Esophagus squamous epithelium (tissue), 5 donors: Measurements from ENCODE around the gene CNTD1. TPM values are rescaled to one million over a fixed set of nuclear protein-coding genes. Genes with fewer than 3 reads are reported as not detected.

ENCODE experiments used
- DNase-seq: peaks from one replicate; lab custom pipeline; 2025; lab: John Stamatoyannopoulos, UW
- H3K27ac ChIP-seq, 4 donors: fragments of 200-600 bp; sonication (generic); one replicate each; pipeline ENCODE4 v1.5.1; 2016 to 2019; ENCODE audit warnings: mild to moderate bottlenecking in 1 of 4
- H3K27me3 ChIP-seq, 4 donors: fragments of 200-600 bp; sonication (generic); 1 replicate in 3 of 4; 2 replicates in 1 of 4; pipeline versions ENCODE4 v1.5.1 to v1.6.0; 2017 to 2021; ENCODE audit warnings: antibody characterized with exemption in 1 of 4
- H3K36me3 ChIP-seq, 3 donors: fragments of 200-600 bp; sonication (generic); one replicate each; pipeline ENCODE4 v1.5.1; 2016 to 2019
- H3K4me1 ChIP-seq, 3 donors: fragments of 200-600 bp; sonication (generic); one replicate each; pipeline ENCODE4 v1.5.1; 2017 to 2019
- H3K4me3 ChIP-seq, 4 donors: fragments of 200-600 bp; sonication (generic); 1 replicate in 3 of 4; 2 replicates in 1 of 4; pipeline ENCODE4 v1.5.1; 2016 to 2019; ENCODE audit warnings: mild to moderate bottlenecking in 2 of 4, moderate library complexity in 1 of 4
- H3K9me3 ChIP-seq, 3 donors: fragments of 200-600 bp; sonication (generic); one replicate each; pipeline ENCODE4 v1.5.1; 2016 to 2019
- POLR2A ChIP-seq, 4 donors: fragments of 450-650 bp; IDR thresholded peaks; one replicate each; pipeline ENCODE4 v1.6.1; 2017; ENCODE audit warnings: antibody characterized with exemption in 4 of 4, mild to moderate bottlenecking in 4 of 4, moderate library complexity in 3 of 4
- WGBS, 2 donors: methylation state at CpG; one replicate each; pipeline ENCODE4 v1.1.5; 2018; 5-methylcytosine and 5-hydroxymethylcytosine counted together
- intact Hi-C: fragments of 100-400 bp; cut with DNase I; formaldehyde crosslinking; loops from one replicate; pipeline ENCODE4 v1.15.0; 2022
- total RNA-seq, 4 donors: library from RNA; depleted of rRNA; stranded (reverse); fragments of >200 nt; gene quantifications; one replicate each; pipeline ENCODE4 v1.1.0, GENCODE V29; 2016
- TF ChIP-seq, protein P1 (sequence below), 6 experiments: fragments of 450-650 bp in 4 of 6; fragments of 200-600 bp in 2 of 6; sonication (generic) in 2 of 6; IDR thresholded peaks; one replicate each; pipeline ENCODE4 v1.5.1; 2016 to 2019; ENCODE audit warnings: antibody characterized with exemption in 6 of 6, mild to moderate bottlenecking in 4 of 6, moderate library complexity in 4 of 6
- donor health status: DM: yes; HTN: yes; CAD: no.

The CNTD1 gene
- total RNA-seq, 4 donors from 2014 or later, result not detected

DNA sequence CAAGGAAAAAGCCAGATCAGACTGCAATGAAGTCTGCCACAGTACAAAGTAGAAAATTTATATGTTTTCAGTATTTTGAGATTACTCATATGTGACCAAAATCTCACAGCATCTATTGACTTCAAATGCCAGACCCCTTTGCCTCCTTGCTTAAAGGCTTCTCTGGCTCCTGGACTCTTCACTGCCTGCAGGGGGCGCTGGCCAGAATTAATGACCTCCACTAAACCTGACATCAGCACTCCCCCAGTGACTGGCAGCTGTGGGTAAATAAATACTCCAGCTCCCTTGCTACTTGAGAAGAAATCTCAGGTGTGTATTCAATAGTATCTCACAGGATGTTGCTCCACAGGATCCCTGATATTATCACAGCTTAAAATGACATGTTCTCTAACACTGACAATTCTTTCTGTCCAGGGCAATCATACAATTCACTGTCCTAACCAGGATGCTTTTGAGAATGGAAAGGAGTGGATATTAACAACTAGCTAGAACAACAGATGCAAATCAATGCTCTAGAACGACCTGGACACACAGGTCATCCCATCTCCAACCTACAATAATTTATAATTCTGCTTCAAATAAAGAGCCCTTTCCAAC is 21.4 kb downstream of the CNTD1 start:
- TF ChIP-seq, protein P1, sequence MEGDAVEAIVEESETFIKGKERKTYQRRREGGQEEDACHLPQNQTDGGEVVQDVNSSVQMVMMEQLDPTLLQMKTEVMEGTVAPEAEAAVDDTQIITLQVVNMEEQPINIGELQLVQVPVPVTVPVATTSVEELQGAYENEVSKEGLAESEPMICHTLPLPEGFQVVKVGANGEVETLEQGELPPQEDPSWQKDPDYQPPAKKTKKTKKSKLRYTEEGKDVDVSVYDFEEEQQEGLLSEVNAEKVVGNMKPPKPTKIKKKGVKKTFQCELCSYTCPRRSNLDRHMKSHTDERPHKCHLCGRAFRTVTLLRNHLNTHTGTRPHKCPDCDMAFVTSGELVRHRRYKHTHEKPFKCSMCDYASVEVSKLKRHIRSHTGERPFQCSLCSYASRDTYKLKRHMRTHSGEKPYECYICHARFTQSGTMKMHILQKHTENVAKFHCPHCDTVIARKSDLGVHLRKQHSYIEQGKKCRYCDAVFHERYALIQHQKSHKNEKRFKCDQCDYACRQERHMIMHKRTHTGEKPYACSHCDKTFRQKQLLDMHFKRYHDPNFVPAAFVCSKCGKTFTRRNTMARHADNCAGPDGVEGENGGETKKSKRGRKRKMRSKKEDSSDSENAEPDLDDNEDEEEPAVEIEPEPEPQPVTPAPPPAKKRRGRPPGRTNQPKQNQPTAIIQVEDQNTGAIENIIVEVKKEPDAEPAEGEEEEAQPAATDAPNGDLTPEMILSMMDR (IDR thresholded peaks at IDR 0.05), result peak; percentile 32 to 59 (median 45)
- no peak for TF ChIP-seq POLR2A (IDR thresholded peaks at IDR 0.05)
- 23 to 33% methylated on average over 2 of the region's 2 CpGs for WGBS, 2 donors
- Histone ChIP-seq H3K36me3 (peaks cover 12 to 78% (median 35%) of the 10 kb centered on the region in 3 donors), H3K4me3 (no peak overlapping the region), H3K27ac (no peak overlapping the region), H3K27me3 (no peaks in the 10 kb centered on the region), H3K9me3 (no peaks in the 10 kb centered on the region), H3K4me1 (peaks cover 16 to 26% (median 19%) of the 10 kb centered on the region in 3 donors)
- intact Hi-C loops, result loop anchor here (10.0 kb wide), 1 partner anchor 105 kb away; no protein-coding TSS in a partner anchor
- no peak for DNase-seq

GRCh38 chr17:42821176-42821575 is 22.5 kb downstream of the CNTD1 start:
- no peak overlapping the region for H3K4me3 ChIP-seq
- DNase-seq, result no peak
- 83 to 84% methylated on average over 7 of the region's 7 CpGs for WGBS, 2 donors
- H3K4me1 ChIP-seq, result peaks cover 16 to 26% (median 19%) of the 10 kb centered on the region in 3 donors
- H3K9me3 ChIP-seq, result no peaks in the 10 kb centered on the region
- no peaks in the 10 kb centered on the region for H3K27me3 ChIP-seq
- H3K27ac ChIP-seq, result no peak overlapping the region
- peaks cover 10 to 66% (median 35%) of the 10 kb centered on the region in 3 donors for H3K36me3 ChIP-seq
- no peak for TF ChIP-seq POLR2A (IDR thresholded peaks at IDR 0.05)
- TF ChIP-seq, protein P1 (IDR thresholded peaks at IDR 0.05), result no peak
- intact Hi-C loops, result no loop called here

GRCh38 chr17:42827472-42827871 is 28.8 kb downstream of the CNTD1 start:
- intact Hi-C loops, result no loop called here
- WGBS, 2 donors, result 90% methylated on average over 1 of the region's 1 CpG
- TF ChIP-seq, protein P1 (IDR thresholded peaks at IDR 0.05), result no peak
- TF ChIP-seq POLR2A (IDR thresholded peaks at IDR 0.05), result no peak
- Histone ChIP-seq H3K4me1 (peaks cover 16 to 24% (median 20%) of the 10 kb centered on the region in 3 donors), H3K27me3 (no peaks in the 10 kb centered on the region), H3K27ac (no peak overlapping the region), H3K36me3 (peaks cover 0 to 3% (median 0%) of the 10 kb centered on the region in 3 donors), H3K9me3 (no peaks in the 10 kb centered on the region), H3K4me3 (no peak overlapping the region)
- DNase-seq, result no peak

DNA sequence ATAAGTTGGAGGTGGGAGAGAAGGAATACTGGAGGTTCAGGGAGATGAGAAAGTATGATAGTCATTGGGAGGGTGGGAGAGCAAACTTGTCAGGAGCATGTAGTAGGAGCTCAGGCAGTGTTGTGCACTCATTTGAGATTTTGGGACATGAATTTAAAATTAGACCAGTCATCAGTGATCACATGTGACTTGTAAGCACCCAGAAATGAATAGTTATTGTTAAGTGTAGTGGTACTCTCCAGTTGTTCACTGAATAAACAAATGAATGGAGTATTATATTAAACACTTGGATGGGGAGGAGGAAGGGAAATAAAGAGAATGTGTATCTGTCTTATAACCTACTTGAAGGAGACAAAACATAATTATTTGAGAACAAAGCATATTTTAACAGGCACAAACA is 32.3 kb downstream of the CNTD1 start:
- Histone ChIP-seq H3K4me1 (peaks cover 0 to 31% (median 16%) of the 10 kb centered on the region in 3 donors), H3K27me3 (no peaks in the 10 kb centered on the region), H3K4me3 (no peak overlapping the region), H3K9me3 (no peaks in the 10 kb centered on the region), H3K36me3 (peaks cover 0 to 12% (median 0%) of the 10 kb centered on the region in 3 donors), H3K27ac (no peak overlapping the region)
- intact Hi-C loops, result no loop called here
- TF ChIP-seq POLR2A (IDR thresholded peaks at IDR 0.05), result no peak
- TF ChIP-seq, protein P1 (IDR thresholded peaks at IDR 0.05), result no peak
- DNase-seq, result no peak

DNA sequence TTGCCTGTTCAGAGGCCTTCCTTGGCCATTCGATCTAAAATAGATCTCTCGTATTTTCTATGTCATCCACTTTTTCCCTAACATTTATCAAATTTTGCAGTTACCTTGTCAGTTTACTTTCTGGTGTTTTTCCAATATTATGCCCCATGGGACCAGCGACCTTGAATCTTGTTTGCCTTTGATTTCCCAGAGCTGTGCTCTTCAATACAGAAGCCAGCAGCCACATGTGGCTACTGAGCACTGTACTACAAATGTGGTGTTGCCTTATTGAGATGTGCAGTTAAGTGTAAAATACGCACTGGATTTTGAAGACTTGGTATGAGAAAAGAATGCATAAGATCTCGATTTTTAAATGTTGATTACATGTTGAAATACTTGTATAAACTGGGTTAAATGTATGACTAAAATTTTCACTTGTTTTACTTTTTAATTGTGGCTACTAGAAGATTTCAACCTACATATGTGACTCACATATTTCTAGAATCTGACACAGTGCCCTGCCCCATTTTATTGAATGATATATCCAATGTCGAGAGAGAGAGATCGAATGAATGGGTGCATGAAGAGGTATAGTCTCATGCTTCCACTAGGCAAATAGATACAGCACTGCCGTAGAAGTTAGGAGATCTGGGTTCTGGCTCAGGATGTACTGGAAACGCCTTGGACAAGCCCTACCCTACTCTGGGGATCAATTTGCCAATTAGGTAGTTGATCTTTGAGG is 33.7 kb downstream of the CNTD1 start:
- H3K4me3 ChIP-seq, result peak overlapping the region; percentile 91 to 95 (median 94)
- TF ChIP-seq, protein P1 (IDR thresholded peaks at IDR 0.05), result no peak
- no peak for TF ChIP-seq POLR2A (IDR thresholded peaks at IDR 0.05)
- 47 to 49% methylated on average over 9 of the region's 9 CpGs for WGBS, 2 donors
- peaks cover 0 to 31% (median 16%) of the 10 kb centered on the region in 3 donors for H3K4me1 ChIP-seq
- H3K9me3 ChIP-seq, result no peaks in the 10 kb centered on the region
- H3K36me3 ChIP-seq, result peaks cover 0 to 27% (median 9%) of the 10 kb centered on the region in 3 donors
- no peaks in the 10 kb centered on the region for H3K27me3 ChIP-seq
- DNase-seq, result no peak
- intact Hi-C loops, result no loop called here
- peak overlapping the region; percentile 82 to 92 (median 92) for H3K27ac ChIP-seq
